Thoracic aorta (tissue), 2 donors: Measurements from ENCODE around the gene FRMD3. TPM values are rescaled to one million over a fixed set of nuclear protein-coding genes. Genes with fewer than 3 reads are reported as not detected.

ENCODE experiments used
- ATAC-seq: fragments of 150-250 bp; one replicate; pipeline ENCODE4 v1.8.0; 2017; ENCODE audit warnings: low read depth; ENCODE audit not compliant: insufficient number of reproducible peaks, low FRiP score
- DNase-seq: peaks from one replicate; pipeline ENCODE4 v3.0.0-alpha.2; 2020; ENCODE audit warnings: low spot score
- H3K27ac ChIP-seq, 2 donors: fragments of 200-600 bp; sonication (generic); 1 replicate in 1 of 2; 2 replicates in 1 of 2; pipeline ENCODE4 v1.5.1; 2016; ENCODE audit warnings: mild to moderate bottlenecking in 2 of 2, moderate library complexity in 2 of 2
- H3K27me3 ChIP-seq: fragments of 200-600 bp; sonication (generic); replicated peaks from 2 replicates; pipeline ENCODE4 v1.6.0; 2016; ENCODE audit warnings: mild to moderate bottlenecking; ENCODE audit not compliant: insufficient read depth
- H3K36me3 ChIP-seq: fragments of 200-600 bp; sonication (generic); one replicate; pipeline ENCODE4 v1.5.1; 2016
- H3K4me1 ChIP-seq, 2 donors: fragments of 200-600 bp; sonication (generic); 1 replicate in 1 of 2; 2 replicates in 1 of 2; pipeline versions ENCODE4 v1.5.1 to v1.6.0; 2016; ENCODE audit warnings: low read depth in 2 of 2, mild to moderate bottlenecking in 1 of 2; ENCODE audit not compliant: control insufficient read depth in 1 of 2
- H3K4me3 ChIP-seq: fragments of 200-600 bp; sonication (generic); 2 replicates; pipeline ENCODE4 v1.5.1; 2016; ENCODE audit warnings: mild to moderate bottlenecking
- H3K9me3 ChIP-seq: fragments of 200-600 bp; sonication (generic); 2 replicates; pipeline ENCODE4 v1.5.1; 2016
- CTCF ChIP-seq: fragments of 200-600 bp; sonication (generic); IDR thresholded peaks from one replicate; pipeline ENCODE4 v1.5.1; 2019; ENCODE audit warnings: antibody characterized with exemption
- total RNA-seq, 2 donors: library from RNA; depleted of rRNA; stranded (reverse); fragments of >200 nt; gene quantifications; one replicate each; pipeline versions ENCODE4 v1.1.0 to v1.2.3, GENCODE V29; 2016

The FRMD3 gene
- total RNA-seq, 2 donors from 2014 or later, result 5.2 to 6.2 TPM

- peaks cover 0 to 19% of the 10 kb centered on the region in 2 donors for H3K4me1 ChIP-seq
- no peaks in the 10 kb centered on the region for H3K9me3 ChIP-seq
- H3K4me3 ChIP-seq, result peak overlapping the region; percentile 81
- H3K36me3 ChIP-seq, result no peaks in the 10 kb centered on the region
- H3K27ac ChIP-seq, result no peak overlapping the region
- DNase-seq (no peak), ATAC-seq (no peak)
- no peaks in the 10 kb centered on the region for H3K27me3 ChIP-seq
- no peak for TF ChIP-seq CTCF
Observed at GRCh38 chr9:83537331-83538171, 650 bp downstream of the FRMD3 start.

GRCh38 chr9:83536332-83536731 is 1.9 kb downstream of the FRMD3 start:
- DNase-seq, result no peak
- H3K36me3 ChIP-seq, result no peaks in the 10 kb centered on the region
- H3K4me3 ChIP-seq, result no peak overlapping the region
- no peak for ATAC-seq
- H3K27me3 ChIP-seq, result no peaks in the 10 kb centered on the region
- TF ChIP-seq CTCF, result no peak
- H3K4me1 ChIP-seq, result peaks cover 0 to 19% of the 10 kb centered on the region in 2 donors
- no peak overlapping the region for H3K27ac ChIP-seq
- no peaks in the 10 kb centered on the region for H3K9me3 ChIP-seq

GRCh38 chr9:83535736-83536135 is 2.5 kb downstream of the FRMD3 start:
- ATAC-seq, result no peak
- no peaks in the 10 kb centered on the region for H3K9me3 ChIP-seq
- peaks cover 0 to 19% of the 10 kb centered on the region in 2 donors for H3K4me1 ChIP-seq
- H3K27me3 ChIP-seq, result no peaks in the 10 kb centered on the region
- no peaks in the 10 kb centered on the region for H3K36me3 ChIP-seq
- no peak for DNase-seq
- no peak overlapping the region for H3K27ac ChIP-seq
- no peak overlapping the region for H3K4me3 ChIP-seq
- no peak for TF ChIP-seq CTCF

- TF ChIP-seq CTCF, result no peak
- Histone ChIP-seq H3K4me1 (peaks cover 0 to 12% of the 10 kb centered on the region in 2 donors), H3K4me3 (no peak overlapping the region), H3K36me3 (no peaks in the 10 kb centered on the region), H3K27ac (no peak overlapping the region), H3K27me3 (no peaks in the 10 kb centered on the region), H3K9me3 (no peaks in the 10 kb centered on the region)
- ATAC-seq (no peak), DNase-seq (no peak)
Observed at GRCh38 chr9:83533296-83533695, 4.9 kb downstream of the FRMD3 start.

- Histone ChIP-seq H3K36me3 (no peaks in the 10 kb centered on the region), H3K9me3 (no peaks in the 10 kb centered on the region), H3K4me1 (no peaks in the 10 kb centered on the region), H3K27ac (no peak overlapping the region), H3K4me3 (no peak overlapping the region), H3K27me3 (no peaks in the 10 kb centered on the region)
- DNase-seq (no peak), ATAC-seq (no peak)
- TF ChIP-seq CTCF, result no peak
Observed at GRCh38 chr9:83526901-83527300, 11.3 kb downstream of the FRMD3 start.
